ENCODE results near the gene EHMT1.

EHMT1 gene

GRCh38 chr9:137832830-137833590 is 214.2 kb downstream of the EHMT1 start:
- DNase-seq = no peak

DNA sequence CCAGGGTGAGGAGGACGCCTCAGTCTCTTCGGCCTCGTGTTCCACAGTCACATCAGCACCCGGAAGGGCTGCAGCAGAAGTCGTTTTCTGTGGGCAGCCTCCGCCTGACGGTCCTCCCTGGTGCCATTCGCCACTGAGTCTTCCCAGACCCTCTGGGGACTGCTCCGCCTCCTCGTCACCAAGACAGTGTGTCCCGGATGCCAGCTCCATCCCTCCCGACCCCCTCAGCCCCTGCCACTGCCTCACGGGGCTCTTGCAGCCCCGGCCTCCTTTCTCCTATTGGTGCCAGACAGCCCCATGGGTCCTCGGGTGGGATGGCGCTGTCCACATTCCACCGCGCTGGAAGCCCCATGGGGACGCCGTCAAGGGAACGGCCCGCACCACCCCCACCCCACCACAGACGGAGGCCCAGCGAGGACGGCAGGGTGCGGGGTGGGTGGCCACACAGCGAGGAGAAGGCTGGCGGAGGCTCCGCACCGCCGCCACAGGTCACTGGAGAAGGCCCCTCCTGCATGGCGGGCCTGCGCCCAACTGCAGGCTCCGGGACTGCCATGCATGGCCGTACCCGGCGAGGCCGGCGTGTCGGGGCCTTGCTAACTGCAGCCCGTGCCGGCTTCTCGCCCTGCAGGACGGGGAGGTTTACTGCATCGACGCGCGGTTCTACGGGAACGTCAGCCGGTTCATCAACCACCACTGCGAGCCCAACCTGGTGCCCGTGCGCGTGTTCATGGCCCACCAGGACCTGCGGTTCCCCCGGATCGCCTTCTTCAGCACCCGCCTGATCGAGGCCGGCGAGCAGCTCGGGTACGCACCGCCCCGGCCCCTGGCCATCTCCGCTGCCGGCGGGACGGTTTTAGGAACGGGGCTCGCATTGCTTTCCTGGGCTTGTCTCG is 215.2 kb downstream of the EHMT1 start:
- no peak for DNase-seq

GRCh38 chr9:137834846-137835546 is 216.2 kb downstream of the EHMT1 start:
- no peak for DNase-seq

DNA sequence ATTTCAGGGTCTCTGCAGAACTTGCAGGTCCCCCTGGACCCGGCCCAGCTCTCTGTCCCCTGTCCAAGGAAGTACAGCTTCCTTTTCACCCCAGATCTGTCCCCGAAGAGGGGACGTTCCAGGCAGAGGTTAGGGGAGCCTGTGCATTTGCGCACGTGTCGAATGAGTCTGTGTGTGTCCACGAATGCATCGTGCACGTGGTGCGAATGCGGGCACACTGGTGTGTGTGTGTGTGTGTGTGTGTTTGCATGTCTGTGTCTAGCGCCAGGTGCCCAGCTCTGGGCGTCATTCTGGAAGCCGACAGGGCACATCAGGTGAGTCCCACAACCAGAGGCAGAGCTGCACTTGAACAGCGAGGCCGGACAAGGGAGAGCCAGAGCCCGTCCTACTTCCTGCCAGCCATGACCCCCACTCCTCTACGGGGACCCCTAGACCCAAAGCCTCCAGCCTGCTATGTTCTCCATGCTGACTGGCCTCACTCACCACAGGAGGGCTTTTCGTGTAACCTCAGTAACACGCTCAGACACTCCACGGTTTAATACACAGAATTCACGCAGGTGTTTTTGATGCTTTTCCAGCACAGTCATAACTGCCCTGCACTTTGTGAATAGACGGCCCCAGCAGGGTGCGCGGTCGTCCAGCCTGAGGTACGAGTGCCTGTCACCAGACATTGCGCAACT is 217.5 kb downstream of the EHMT1 start:
- no peak for DNase-seq

- DNase-seq = no peak
Observed at GRCh38 chr9:137836831-137837241, 218.0 kb downstream of the EHMT1 start.

DNA sequence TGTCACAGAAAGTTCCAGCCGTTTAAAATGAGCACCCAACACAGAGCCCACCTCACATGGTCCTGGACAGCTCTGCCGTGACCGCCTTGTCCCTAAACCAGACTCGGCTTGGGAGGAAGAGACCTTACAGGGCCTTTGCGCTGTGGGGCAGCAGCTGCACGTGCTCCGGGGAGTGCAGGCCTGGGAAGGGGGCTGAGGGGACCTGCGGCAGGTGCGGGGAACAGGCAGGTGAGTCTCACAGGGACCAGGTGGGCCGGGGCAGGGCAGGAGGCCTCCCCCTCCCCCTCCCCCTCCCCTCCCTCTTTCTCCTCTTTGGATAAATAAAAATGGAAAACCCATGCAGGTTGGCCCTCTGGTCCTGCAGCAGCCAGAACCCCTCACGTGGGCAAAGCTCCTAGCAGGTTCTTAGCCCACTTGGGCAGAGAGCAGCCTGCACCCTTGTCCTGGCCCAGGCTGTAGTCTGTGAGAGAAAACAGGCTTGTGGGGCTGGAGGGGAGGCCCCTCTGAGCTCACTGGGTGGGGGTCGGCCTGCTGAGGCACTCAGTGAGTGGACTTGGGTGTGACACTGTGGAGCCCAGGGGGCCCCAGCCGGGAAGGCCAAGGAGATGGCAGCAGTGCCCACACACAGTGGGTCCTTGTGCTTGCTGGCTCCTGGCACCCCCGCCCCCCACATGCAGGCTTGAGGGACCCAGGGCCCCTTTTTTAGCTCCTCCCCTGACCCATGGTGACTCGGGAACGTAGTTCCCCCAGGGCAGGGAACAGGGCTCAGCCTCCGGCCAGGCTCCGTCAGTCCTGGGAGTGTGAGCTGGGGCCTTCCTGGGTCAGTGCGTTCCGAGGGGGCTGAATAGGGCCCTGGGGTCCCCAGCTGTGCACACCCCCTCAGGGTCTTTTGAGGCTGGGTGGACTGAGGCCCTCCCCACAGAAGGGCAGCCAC is 218.8 kb downstream of the EHMT1 start:
- DNase-seq = no peak

DNA sequence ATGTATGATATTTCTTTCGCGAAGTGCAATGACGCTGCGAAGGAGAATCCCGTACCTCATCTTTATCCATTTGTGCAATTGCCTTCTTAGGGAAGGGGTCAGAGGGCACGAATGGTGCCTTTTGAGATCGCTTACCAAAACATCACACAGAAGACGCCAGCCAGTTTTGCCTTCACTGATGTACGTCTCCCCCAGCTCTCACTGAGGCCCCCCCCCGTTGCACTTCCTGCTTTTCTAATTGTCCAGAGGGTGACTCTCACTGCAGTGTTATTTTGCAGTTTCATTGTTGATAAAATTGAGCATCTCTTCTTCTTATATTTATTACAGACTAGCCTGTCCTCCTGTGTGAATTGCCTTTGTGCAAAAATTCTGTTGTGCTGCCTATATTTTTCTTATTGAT is 219.8 kb downstream of the EHMT1 start:
- no peak for DNase-seq

DNA sequence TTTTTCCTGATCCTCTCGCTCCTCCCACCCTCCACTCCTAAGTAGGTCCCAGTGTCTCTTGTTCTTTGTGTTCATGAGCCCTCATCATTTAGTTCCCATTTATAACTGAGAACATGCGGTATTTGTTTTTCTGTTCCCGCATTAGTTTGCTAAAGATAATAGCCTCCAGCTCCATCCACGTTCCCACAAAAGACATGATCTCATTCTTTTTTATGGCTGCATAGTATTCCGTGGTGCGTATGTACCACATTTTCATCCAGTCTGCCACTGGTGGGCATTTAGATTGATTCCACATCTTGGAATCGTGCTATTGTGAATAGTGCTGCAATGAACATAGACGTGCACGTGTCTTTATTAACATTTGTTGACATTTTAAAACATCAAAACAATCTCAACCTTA is 224.6 kb downstream of the EHMT1 start:
- DNase-seq = no peak

GRCh38 chr9:137851516-137852267 is 232.9 kb downstream of the EHMT1 start:
- no peak for DNase-seq

DNA sequence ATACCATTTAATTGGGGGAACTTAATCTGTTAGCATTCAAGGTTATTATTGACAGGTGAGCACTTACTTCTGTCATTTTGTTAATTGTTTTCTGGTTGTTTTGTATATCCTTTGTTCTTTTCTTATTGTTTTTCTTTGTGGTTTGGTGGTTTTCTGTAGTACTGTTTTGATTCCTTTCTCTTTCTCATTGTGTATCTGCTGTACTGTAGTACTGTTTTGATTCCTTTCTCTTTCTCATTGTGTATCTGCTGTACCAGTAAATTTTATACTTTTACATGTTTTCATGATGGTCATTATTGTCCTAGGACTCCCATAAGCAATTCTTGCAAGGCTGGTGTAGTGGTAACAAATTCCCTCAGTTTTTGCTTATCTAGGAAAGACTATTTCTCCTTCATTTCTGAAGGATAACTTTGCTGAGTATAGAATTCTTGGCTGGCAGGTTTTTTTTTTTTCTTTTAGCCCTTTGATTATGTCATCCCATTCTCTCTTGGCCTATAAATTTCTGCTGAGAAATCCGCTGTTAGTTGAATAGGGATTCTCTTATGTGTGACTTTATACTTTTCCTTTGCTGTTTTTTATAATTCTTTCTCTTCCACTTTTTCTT is 234.7 kb downstream of the EHMT1 start:
- no peak for DNase-seq

- no peak for DNase-seq
Observed at GRCh38 chr9:137860361-137860760, 241.6 kb downstream of the EHMT1 start.

DNA sequence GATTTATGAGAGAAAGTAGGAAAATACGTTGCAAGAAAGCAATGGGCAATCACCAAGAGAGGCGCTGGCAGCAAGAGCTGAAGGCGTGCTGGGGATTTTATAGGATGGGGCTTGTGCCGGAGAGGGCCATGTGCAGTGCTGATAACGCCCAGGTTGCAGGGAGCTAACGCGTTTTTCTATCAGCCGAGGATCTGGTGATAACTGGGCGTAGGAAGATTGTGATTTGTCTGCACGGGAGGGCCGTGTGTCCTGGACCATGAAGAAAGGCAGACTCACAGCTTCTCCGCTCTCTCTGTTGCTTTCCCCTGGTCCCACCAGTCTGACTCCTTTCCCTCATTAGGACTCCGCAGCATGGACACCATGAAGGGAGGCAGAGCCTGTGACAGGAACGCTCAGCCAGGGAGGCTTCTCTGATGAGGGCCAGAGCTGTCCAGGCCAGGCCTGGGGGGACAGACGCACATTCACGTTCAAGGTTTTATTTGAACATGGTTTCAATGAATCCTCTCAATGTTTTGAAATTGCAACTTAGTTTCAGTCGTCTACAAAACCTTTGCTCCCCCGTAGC is 246.9 kb downstream of the EHMT1 start:
- no peak for DNase-seq

GRCh38 chr9:137866226-137867141 is 247.7 kb downstream of the EHMT1 start:
- DNase-seq = no peak

- no peak for DNase-seq
Observed at GRCh38 chr9:137870432-137870831, 251.6 kb downstream of the EHMT1 start.

GRCh38 chr9:137872296-137872695 is 253.5 kb downstream of the EHMT1 start:
- DNase-seq = no peak

GRCh38 chr9:137873408-137873807 is 254.6 kb downstream of the EHMT1 start:
- DNase-seq = no peak

DNA sequence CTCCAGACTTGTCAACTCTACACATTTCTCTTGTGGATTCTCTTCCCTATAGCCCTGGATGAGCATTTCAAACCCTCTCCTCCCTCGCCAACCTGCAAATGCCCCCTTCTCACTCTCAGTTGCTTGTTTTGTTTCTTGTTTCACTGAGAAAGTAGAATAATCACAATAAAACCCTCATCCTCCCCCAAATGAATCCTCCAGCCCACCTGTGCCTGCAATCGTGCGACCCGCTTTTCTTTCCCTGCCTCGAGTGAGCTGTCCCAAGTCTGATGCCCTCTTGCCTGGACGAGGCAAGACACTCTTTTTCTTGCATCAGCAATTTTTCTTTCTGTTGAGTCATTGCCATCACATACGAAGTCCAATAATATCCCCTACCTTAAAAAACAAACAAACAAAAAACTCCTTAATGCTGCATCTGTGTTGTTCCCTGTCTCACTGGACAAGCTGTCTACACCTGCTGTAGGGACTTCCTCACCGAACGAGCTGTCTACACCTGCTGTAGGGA is 255.1 kb downstream of the EHMT1 start:
- DNase-seq = no peak

DNA sequence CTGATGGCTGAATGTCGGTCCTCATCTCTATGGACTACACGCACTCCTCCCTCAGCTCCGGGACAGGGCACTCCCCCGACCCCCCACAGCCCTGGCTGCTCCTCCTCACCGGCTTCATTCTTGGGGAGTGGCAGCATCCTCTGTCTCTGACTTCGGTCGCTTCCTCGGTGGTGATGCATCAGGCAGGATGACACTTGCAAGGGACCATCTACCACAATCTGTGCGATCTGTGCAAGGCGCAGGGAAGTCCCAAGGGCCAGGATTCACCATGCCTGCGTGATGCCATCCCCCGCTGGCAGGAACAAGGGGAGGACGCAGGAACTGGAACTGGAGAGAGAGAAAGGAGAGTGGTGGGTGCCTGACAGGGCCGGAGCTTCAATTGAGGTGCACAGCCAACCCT is 256.5 kb downstream of the EHMT1 start:
- no peak for DNase-seq

DNA sequence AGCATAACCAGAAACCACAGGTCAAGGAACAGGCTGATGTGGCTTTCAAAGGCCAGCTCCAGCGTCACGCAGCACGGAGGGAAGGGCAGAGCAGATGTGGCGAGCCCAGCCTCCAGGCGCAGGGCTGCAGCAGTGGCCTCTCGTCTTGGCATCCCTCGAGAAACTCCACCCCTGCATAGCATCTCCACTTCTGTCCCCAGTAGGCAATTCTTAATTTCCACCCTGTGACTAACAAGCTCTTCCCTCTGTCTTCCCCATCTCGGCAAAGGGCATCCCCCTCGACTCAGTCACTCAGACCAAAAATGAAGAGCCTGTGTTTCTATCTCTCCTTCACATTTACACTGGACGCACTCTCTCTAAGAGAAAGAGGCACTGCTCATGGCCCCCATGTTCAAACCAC is 257.0 kb downstream of the EHMT1 start:
- no peak for DNase-seq
